Measurements from ENCODE around the gene LBX1. TPM values are rescaled to one million over a fixed set of nuclear protein-coding genes. Genes with fewer than 3 reads are reported as not detected.
"Not testable (repeated sequence)": the region's sequence is repeated elsewhere in the genome, so short reads cannot be mapped to it uniquely, and the experiment has no call there.

The LBX1 gene
- total RNA-seq, 1 donor from 2014 or later: not detected

DNA sequence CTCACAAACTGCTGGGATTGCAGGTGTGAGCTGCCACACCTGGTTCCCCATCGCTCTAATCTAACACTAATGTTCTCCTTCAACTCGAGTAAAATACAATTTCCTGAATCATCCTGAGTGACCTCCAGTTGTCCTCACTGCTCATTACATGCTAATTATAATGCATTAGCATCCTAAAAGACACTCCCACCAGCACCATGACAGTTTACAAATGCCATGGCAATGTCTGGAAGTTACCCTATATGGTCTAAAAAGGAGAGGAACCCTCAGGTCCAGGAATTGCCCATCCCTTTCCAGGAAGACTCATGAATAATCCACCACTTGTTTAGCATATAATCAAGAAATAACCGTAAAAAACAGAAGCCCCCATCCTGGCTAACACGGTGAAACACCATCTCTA lies 26.6 kb downstream of the LBX1 start:
- DNase-seq (ENCODE audit: low spot score): not testable (repeated sequence)

DNA sequence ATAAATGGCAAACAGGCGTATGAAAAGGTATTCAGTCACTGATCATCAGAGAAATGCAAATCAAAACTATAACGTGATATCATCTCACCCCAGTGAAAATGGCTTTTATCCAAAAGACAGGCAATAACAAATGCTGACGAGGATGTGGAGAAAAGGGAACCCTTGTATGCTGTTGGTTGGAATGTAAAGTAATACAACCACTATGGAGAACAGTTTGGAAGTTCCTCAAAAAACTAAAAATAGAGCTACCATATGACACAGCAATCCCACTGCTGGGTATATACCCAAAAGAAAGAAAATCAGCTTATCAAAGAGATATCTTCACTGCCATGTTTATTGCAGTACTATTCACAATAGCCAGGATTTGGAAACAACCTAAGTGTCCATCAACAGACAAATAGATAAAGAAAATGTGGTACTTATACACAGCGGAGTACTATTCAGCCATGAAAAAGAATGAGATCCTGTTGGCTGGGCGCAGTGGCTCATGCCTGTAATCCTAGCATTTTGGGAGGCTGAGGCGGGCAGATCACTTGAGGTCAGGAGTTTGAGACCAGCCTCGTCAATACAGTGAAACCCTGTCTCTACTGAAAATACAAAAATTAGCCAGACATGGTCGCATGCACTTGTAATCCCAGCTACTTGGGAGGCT lies 30.8 kb downstream of the LBX1 start:
- not testable (repeated sequence) for DNase-seq (ENCODE audit: low spot score)

DNA sequence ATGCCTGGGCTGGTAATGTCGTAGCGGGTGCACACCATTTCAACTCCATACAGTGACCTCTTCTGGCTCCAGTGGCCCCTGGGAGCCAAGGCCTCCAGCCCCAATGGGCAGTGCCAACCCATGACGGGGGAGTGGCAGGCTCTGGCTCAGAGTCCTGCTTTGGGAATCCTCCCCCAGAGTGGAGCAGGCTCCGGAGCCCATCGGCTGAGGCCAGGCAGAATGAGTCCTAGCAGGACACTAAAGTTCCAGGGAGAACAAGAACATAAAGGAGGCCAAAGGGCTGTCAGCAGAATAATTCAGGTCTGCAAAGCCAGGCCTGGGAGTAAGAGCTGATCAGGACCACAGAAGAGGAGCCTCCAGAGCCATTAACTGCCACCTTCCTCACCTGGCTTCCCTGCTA lies 33.3 kb downstream of the LBX1 start:
- no peak for DNase-seq (ENCODE audit: low spot score)

DNA sequence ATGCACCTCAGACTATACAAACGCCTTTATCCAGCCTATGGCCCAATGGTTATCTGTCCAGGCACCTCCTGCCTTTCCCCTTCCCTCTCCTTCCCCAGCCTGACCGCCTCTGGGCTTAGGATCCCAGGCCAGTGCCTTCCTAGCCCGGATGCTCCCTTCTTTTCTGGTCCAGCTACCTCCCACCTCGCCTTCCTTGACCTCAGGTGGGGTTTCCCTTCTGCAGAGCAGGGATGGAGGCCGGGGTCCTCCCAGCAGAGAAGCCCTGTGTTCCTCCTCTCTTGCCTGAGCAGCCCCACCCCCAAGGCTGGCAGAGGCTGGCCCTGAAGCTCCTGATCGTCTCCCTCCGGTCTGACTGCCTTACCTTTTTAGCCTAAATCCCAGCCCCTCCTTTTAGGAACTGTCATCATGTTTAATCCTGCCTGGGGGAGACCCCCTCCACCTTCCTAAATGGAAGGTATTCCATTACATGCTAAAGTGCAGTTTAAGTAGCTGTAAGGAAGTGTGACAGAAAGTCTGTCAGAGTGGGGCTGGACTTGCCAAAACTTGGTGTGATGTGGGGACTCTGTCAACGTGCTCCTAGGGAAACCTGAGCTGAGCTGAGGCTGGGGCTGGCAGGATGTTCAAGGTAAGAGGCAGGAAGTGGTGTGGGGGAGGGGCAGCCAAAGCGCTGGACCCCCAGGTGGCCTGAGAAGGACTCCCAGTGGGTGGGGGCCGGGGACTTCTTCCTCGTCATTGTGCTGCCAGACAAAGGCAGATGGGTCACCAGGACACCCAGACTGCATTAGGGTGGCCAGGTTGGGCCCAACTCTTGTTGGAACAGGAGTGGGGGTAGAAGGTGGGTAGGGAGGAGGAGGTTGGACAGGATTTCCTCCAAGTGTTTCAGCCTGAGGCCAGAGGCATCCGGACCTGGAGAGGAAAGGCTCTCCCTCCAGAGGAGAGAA lies 39.5 kb downstream of the LBX1 start:
- no peak for DNase-seq (ENCODE audit: low spot score)

DNA sequence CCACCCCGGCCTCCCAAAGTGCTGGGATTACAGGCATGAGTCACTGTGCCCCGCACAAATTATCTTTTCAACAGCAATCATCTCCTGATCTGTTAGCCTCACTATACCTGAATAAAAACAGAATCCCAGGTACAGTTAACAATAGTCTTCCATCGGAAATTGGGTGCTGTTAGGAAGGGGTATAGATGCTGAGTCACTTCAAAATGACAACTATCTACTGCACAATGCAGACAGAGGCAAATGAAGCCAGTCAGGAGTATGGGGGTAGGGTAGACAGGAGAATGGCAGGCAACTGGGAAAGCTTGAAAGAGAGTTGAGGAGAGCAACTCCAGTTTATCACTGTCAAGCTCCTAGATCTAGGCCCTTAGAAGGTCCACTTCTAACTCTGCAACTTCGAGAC lies 40.3 kb downstream of the LBX1 start:
- no peak for DNase-seq (ENCODE audit: low spot score)

DNA sequence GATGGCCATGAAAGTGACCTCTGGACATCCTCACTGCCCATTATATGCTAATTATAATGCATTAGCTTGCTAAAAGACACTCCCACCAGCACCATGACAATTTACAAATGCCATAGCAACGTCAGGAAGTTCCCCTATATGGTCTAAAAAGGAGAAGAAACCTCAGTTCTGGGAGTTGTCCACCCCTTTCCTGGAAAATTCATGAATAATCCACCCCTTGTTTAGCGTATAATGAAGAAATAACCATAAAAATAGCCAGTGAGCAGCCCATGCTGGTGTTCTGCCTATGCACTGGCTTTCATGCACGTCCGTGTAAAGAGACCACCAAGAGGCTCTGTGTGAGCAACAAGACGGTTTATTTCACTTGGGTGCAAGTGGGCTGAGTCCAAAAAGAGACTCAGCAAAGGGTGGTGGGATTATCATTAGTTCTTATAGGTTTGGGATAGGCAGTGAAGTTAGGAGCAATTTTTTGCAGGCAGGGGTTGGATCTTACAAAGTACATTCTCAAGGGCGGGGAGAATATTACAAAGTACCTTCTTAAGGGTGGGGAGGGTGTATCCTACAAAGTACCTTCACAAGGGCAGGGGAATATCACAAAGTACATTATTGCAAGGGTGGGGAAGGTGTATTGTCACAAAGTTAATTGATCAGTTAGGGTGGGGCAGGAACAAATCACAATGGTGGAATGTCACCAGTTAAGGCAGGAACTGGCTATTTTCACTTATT lies 45.6 kb downstream of the LBX1 start:
- no peak for DNase-seq (ENCODE audit: low spot score)

DNA sequence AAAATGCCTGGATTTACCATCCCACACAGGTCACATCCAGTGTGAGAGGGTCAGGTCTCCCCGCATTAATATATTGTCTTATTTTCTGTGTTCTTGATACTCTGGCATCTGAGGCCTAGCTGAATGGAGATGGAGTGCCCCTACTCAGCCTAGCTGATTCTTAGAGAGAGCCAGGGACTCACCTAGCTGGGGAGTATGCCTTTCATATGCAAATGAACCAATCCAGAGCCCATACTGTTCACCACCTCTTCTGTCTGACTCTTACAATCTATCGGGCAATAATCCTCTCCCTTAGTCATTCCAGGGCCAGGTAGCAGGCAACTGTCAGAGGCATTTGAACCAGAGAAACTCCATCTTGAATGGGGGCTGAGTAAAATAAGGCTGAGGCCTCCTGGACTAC lies 46.3 kb downstream of the LBX1 start:
- no peak for DNase-seq (ENCODE audit: low spot score)

Other genes starting within 250 kb of the LBX1 start
- 104 TPM for gene MRPL43, start 242.0 kb downstream of the LBX1 start, total RNA-seq
- gene TWNK, start 241.9 kb downstream of the LBX1 start, total RNA-seq: 5.7 TPM
- 84.9 TPM for gene LZTS2, start 229.7 kb downstream of the LBX1 start, total RNA-seq
- 5.3 TPM for gene PDZD7, start 198.3 kb downstream of the LBX1 start, total RNA-seq
- gene SFXN3, start 198.2 kb downstream of the LBX1 start, total RNA-seq: 75.9 TPM
- gene KAZALD1, start 167.5 kb downstream of the LBX1 start, total RNA-seq: 3.8 TPM
- gene TLX1, start 98.2 kb downstream of the LBX1 start, total RNA-seq: not detected
- 31.0 TPM for gene BTRC, start 124.7 kb upstream of the LBX1 start, total RNA-seq

Measured in mucosa of gallbladder (tissue), 1 donor.